Measurements from ENCODE around the gene SLC13A3.

DNA sequence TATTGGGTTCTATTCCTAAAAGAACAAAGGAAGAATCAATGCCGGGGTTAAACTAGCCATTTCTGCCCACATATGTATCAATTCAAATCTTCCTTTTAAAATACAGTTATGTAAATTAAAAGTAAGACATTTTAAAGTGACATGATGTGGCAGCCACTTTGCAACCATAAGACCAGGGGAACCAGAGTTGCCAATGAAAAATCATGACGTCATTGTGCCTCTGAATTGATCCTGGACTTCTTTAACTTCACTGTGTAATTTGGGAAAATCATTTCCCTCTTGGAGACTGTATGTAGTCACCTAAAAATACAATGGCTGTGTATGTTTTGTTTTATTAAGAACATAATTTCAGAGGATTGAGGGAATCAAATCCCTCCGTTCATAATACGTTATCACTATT is 42.2 kb downstream of the SLC13A3 start:
- TF ChIP-seq, protein P1, sequence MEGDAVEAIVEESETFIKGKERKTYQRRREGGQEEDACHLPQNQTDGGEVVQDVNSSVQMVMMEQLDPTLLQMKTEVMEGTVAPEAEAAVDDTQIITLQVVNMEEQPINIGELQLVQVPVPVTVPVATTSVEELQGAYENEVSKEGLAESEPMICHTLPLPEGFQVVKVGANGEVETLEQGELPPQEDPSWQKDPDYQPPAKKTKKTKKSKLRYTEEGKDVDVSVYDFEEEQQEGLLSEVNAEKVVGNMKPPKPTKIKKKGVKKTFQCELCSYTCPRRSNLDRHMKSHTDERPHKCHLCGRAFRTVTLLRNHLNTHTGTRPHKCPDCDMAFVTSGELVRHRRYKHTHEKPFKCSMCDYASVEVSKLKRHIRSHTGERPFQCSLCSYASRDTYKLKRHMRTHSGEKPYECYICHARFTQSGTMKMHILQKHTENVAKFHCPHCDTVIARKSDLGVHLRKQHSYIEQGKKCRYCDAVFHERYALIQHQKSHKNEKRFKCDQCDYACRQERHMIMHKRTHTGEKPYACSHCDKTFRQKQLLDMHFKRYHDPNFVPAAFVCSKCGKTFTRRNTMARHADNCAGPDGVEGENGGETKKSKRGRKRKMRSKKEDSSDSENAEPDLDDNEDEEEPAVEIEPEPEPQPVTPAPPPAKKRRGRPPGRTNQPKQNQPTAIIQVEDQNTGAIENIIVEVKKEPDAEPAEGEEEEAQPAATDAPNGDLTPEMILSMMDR (conservative IDR thresholded peaks at IDR 0.05; ENCODE audit: low read depth, low read length): no peak
- TF ChIP-seq POLR2A (IDR thresholded peaks at IDR 0.05; ENCODE audit: low read depth, low read length) (no peak), MAZ (IDR thresholded peaks at IDR 0.05; ENCODE audit: borderline replicate concordance, low read depth, low read length) (no peak), FOS (IDR thresholded peaks at IDR 0.05; ENCODE audit: low read depth, low read length) (no peak), MAFK (IDR thresholded peaks at IDR 0.05; ENCODE audit: low read depth, low read length) (no peak), RFX5 (IDR thresholded peaks at IDR 0.05; ENCODE audit: low read depth, low read length) (no peak), SMC3 (IDR thresholded peaks at IDR 0.05; ENCODE audit: low read depth, low read length) (no peak), RAD21 (IDR thresholded peaks at IDR 0.05; ENCODE audit: low read length) (no peak), RCOR1 (IDR thresholded peaks at IDR 0.05; ENCODE audit: insufficient replicate concordance, low read length) (no peak)
- TF ChIP-seq, protein P2, sequence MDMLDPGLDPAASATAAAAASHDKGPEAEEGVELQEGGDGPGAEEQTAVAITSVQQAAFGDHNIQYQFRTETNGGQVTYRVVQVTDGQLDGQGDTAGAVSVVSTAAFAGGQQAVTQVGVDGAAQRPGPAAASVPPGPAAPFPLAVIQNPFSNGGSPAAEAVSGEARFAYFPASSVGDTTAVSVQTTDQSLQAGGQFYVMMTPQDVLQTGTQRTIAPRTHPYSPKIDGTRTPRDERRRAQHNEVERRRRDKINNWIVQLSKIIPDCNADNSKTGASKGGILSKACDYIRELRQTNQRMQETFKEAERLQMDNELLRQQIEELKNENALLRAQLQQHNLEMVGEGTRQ (IDR thresholded peaks at IDR 0.05; ENCODE audit: low read depth, low read length): no peak
